NCI-H2196 (cell line): ENCODE data around the gene LRRC2.
"Not testable (repeated sequence)": the region's sequence is repeated elsewhere in the genome, so short reads cannot be mapped to it uniquely, and the experiment has no call there.

Source experiments
- DNase-seq: peaks from one replicate; lab custom pipeline; 2025; ENCODE audit not compliant: unreplicated experiment; lab: John Stamatoyannopoulos, UW

The LRRC2 gene

GRCh38 chr3:46500656-46501635 lies 65.2 kb downstream of the LRRC2 start:
- DNase-seq, result no peak

DNA sequence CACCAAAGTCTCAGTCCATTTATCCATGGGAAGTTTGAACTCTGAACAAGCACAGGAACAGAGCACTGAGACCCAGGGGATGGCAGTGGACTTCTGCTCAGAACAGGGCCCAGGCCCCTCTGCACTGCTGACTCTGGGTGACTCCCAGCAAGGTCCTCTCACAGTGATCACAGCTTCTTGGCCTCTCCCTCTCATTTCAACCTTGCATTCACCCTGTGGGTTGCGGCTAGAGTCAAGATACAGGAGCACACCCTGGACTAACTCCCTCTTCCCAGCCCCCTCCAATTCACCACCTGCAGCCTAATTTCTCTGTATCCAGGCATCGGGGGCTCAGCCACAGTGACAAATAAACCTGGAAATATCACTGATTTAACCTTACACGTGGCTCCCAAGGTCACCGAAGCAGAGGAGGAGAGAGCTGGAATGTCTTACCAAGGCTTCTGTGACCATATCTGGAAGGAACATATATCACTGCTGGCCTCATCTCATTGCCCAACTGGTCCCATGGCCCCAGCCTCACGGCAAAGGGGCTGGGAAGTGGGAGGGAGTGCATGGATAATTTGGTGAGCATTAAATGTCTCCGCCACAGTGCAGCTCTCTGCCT lies 67.1 kb downstream of the LRRC2 start:
- DNase-seq, result no peak

GRCh38 chr3:46497556-46498265 lies 68.4 kb downstream of the LRRC2 start, which contains the start of gene RTP3:
RTP3 (plus strand) TSS chr3:46497976; CDS start chr3:46498063, 87 bp downstream.
- no peak for DNase-seq

GRCh38 chr3:46496746-46497555 lies 69.2 kb downstream of the LRRC2 start:
- no peak for DNase-seq

- no peak for DNase-seq
Measured at GRCh38 chr3:46495901-46496456, 70.1 kb downstream of the LRRC2 start.

- DNase-seq, result not testable (repeated sequence)
Measured at GRCh38 chr3:46494491-46494890, 71.6 kb downstream of the LRRC2 start.

- peak; percentile 6 for DNase-seq
Measured at GRCh38 chr3:46492890-46493547, 73.1 kb downstream of the LRRC2 start.

DNA sequence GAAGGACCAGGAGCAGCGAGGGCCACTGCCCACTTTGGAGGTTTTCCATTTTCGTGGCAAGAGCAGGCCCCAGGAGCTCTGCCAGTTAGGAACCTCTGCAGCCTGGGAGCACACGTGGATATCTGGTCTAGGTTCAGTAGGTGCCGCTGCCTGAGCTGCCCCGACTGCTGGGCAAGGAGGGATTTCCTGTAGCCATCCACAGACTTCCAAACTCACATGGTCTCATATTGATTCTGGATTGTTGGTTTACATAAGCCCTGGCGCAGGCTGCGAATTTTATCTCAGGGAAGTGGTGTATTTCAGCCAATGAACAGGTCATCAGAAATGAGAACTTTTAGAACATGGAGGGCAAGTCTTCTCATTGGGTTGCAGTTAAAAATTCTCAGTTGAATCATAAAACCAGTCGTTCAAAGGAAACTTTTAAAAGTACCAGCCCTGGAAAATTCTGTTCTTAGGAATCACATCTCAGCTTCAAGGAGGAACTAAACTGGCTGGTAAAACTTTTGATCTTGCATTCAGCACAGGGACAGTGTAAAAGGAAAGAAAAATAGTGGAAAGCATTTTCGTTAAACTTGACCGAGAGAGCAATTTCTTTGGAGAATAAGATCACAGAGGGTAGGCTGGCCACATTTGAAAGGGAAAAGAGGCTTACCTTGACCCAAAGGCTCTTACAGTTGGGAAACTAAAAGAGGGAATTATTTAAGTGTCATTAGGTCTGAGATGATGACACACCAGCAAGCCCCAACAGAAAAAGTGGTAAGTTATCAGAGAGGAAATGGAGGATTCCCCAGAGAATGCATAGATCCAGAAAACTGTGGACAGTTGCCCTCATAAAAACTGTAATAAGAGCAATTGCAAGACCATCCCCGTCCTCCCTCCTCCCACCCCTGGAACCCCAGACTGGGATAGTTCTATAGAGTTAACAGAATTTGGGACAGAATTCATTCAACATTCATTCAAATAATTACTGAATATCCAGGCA lies 74.7 kb downstream of the LRRC2 start:
- DNase-seq, result no peak

- no peak for DNase-seq
Measured at GRCh38 chr3:46490338-46491084, 75.6 kb downstream of the LRRC2 start.

DNA sequence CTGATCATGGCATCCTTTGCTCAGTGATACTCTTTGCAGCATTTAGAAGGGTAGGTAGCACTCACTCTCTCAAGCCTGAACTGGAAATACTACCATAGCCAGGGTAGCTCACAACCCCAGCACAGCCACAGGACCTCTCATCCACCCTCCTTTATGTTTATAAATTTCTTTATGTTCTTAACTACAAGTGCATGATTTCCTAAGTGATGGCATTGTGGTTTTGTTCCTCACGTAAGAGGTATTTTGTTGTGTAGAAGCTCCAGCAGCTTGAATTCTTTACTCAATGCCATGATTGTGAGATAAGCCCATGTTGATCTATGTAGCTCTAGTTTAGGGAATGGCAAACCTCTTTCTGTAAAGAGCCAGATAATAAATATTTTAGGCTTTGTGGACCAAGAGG lies 76.2 kb downstream of the LRRC2 start:
- no peak for DNase-seq

DNA sequence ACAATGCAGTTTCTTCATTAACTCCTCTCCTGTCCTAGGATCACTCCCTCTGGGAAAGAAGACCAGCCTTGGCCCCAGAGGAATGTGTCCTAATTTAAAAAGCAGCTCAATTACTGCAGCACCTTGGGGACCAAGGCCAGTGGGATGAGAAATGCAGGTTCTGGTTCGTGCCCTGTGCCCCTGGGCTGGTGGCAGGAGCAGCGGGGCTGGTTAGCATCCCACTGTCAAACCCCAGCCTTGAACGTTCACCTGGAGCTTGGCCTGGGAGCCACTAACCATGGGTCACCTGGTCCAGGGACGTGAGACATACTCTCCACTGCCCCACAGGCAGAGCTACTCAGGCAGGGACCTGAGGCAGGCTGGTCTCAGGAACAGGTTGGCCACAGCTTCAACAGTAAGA lies 76.7 kb downstream of the LRRC2 start:
- DNase-seq, result no peak

GRCh38 chr3:46488735-46489361 lies 77.3 kb downstream of the LRRC2 start:
- DNase-seq, result peak; percentile 86

GRCh38 chr3:46485779-46486175 lies 80.3 kb downstream of the LRRC2 start:
- DNase-seq, result no peak

GRCh38 chr3:46484911-46485778 lies 81.0 kb downstream of the LRRC2 start:
- peak; percentile 69 for DNase-seq

- no peak for DNase-seq
Measured at GRCh38 chr3:46484388-46484787, 81.7 kb downstream of the LRRC2 start.

- DNase-seq, result no peak
Measured at GRCh38 chr3:46483825-46484224, 82.3 kb downstream of the LRRC2 start.
